Measurements from ENCODE around the gene GSTM2. TPM values are rescaled to one million over a fixed set of nuclear protein-coding genes. Genes with fewer than 3 reads are reported as not detected.
"Not testable (repeated sequence)": the region's sequence is repeated elsewhere in the genome, so short reads cannot be mapped to it uniquely, and the experiment has no call there.

The GSTM2 gene
- total RNA-seq, 1 experiment from 2014 or later: 5.9 TPM

GRCh38 chr1:109659997-109660690 lies 7.7 kb upstream of the GSTM2 start:
- no peak for ATAC-seq
- Histone ChIP-seq H3K4me3 (replicated peaks in 1 of 2; ENCODE audit: low read depth in 1 of 2, low read length in 2 of 2) (no peak overlapping the region), H3K36me3 (ENCODE audit: control insufficient read depth in 1 of 2, insufficient read depth in 2 of 2, low read length in 2 of 2) (no peaks in the 10 kb centered on the region; a peak in 1 of 4 replicates), H3K27ac (ENCODE audit: low read depth, low read length) (no peak overlapping the region), H3K9me3 (ENCODE audit: control insufficient read depth in 1 of 2, insufficient read depth in 1 of 2, low read depth in 1 of 2, low read length in 2 of 2) (no peaks in the 10 kb centered on the region), H3K27me3 (ENCODE audit: insufficient read depth, low read length) (no peaks in the 10 kb centered on the region), H3K9me2 (ENCODE audit: insufficient read depth) (no peaks in the 10 kb centered on the region), H3K4me1 (ENCODE audit: control insufficient read depth in 1 of 2, insufficient read depth in 2 of 2, low read length in 2 of 2) (peaks cover 0 to 25% of the 10 kb centered on the region in 2 experiments; a peak in 3 of 4 replicates), H3K4me2 (ENCODE audit: low read length) (no peak overlapping the region), H3K9ac (ENCODE audit: low read length) (no peak overlapping the region), H3K79me2 (ENCODE audit: insufficient read depth, low read length) (no peaks in the 10 kb centered on the region), H4K20me1 (ENCODE audit: insufficient read depth) (no peaks in the 10 kb centered on the region), H2AFZ (ENCODE audit: low read depth, low read length, poor library complexity, severe bottlenecking) (no peak overlapping the region)
- BruUV-seq (replicated peaks): no TSS peak
- DNase-seq (ENCODE audit: low read depth, low spot score): no peak
- intact Hi-C loops (cut with micrococcal nuclease): no loop called here
- ChIA-PET RAD21 (ENCODE audit: low non-redundant PET in 1 of 2, low total read pairs in 2 of 2, uncharacterized antibody in 2 of 2, unreplicated experiment in 2 of 2) (no interaction called here), CTCF (no interaction called here), POLR2A (no interaction called here)
- TF ChIP-seq EZH2 (IDR thresholded peaks at IDR 0.05) (no peak), RAD21 (IDR thresholded peaks at IDR 0.05; ENCODE audit: low read depth) (no peak), CEBPB (IDR thresholded peaks at IDR 0.05; ENCODE audit: low read depth) (no peak), EGR1 (IDR thresholded peaks at IDR 0.05; ENCODE audit: low read depth) (no peak), POLR2A (IDR thresholded peaks at IDR 0.05; ENCODE audit: borderline replicate concordance, extremely low read depth, insufficient read depth, insufficient read length) (no peak), ZFX (IDR thresholded peaks at IDR 0.05) (no peak), ZNF274 (IDR thresholded peaks at IDR 0.05; ENCODE audit: low read depth, low read length) (no peak), FOSL1 (IDR thresholded peaks at IDR 0.05; ENCODE audit: low read depth) (no peak), ELF1 (IDR thresholded peaks at IDR 0.05; ENCODE audit: borderline replicate concordance, low read depth) (no peak), ATF3 (IDR thresholded peaks at IDR 0.05) (no peak), YY1 (IDR thresholded peaks at IDR 0.05; ENCODE audit: extremely low read depth, insufficient replicate concordance, low read depth, low read length) (no peak), TCF7L2 (IDR thresholded peaks at IDR 0.05; ENCODE audit: borderline replicate concordance, extremely low read depth, insufficient read depth, insufficient read length) (no peak), CBX3 (IDR thresholded peaks at IDR 0.05; ENCODE audit: low read depth) (no peak), MAX (IDR thresholded peaks at IDR 0.05) (no peak), SP1 (IDR thresholded peaks at IDR 0.05; ENCODE audit: low read depth) (no peak), JUND (IDR thresholded peaks at IDR 0.05) (no peak)
- TF ChIP-seq, protein P1, sequence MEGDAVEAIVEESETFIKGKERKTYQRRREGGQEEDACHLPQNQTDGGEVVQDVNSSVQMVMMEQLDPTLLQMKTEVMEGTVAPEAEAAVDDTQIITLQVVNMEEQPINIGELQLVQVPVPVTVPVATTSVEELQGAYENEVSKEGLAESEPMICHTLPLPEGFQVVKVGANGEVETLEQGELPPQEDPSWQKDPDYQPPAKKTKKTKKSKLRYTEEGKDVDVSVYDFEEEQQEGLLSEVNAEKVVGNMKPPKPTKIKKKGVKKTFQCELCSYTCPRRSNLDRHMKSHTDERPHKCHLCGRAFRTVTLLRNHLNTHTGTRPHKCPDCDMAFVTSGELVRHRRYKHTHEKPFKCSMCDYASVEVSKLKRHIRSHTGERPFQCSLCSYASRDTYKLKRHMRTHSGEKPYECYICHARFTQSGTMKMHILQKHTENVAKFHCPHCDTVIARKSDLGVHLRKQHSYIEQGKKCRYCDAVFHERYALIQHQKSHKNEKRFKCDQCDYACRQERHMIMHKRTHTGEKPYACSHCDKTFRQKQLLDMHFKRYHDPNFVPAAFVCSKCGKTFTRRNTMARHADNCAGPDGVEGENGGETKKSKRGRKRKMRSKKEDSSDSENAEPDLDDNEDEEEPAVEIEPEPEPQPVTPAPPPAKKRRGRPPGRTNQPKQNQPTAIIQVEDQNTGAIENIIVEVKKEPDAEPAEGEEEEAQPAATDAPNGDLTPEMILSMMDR (IDR thresholded peaks at IDR 0.05 in 2 of 3, conservative IDR thresholded peaks at IDR 0.05 in 1 of 3; ENCODE audit: borderline replicate concordance in 1 of 3, insufficient read depth in 1 of 3, low read depth in 2 of 3, low read length in 2 of 3): no peak
- TF ChIP-seq, protein P2, sequence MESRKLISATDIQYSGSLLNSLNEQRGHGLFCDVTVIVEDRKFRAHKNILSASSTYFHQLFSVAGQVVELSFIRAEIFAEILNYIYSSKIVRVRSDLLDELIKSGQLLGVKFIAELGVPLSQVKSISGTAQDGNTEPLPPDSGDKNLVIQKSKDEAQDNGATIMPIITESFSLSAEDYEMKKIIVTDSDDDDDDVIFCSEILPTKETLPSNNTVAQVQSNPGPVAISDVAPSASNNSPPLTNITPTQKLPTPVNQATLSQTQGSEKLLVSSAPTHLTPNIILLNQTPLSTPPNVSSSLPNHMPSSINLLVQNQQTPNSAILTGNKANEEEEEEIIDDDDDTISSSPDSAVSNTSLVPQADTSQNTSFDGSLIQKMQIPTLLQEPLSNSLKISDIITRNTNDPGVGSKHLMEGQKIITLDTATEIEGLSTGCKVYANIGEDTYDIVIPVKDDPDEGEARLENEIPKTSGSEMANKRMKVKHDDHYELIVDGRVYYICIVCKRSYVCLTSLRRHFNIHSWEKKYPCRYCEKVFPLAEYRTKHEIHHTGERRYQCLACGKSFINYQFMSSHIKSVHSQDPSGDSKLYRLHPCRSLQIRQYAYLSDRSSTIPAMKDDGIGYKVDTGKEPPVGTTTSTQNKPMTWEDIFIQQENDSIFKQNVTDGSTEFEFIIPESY (IDR thresholded peaks at IDR 0.05; ENCODE audit: extremely low read depth, insufficient replicate concordance, low read length): no peak

- H3K27ac ChIP-seq (ENCODE audit: low read depth, low read length); DNase-seq (ENCODE audit: low read depth, low spot score); H4K20me1 ChIP-seq (ENCODE audit: insufficient read depth); RAD21 ChIA-PET (ENCODE audit: low non-redundant PET in 1 of 2, low total read pairs in 2 of 2, uncharacterized antibody in 2 of 2, unreplicated experiment in 2 of 2); H3K27me3 ChIP-seq (ENCODE audit: insufficient read depth, low read length); H3K9me3 ChIP-seq (ENCODE audit: control insufficient read depth in 1 of 2, insufficient read depth in 1 of 2, low read depth in 1 of 2, low read length in 2 of 2); H3K4me2 ChIP-seq (ENCODE audit: low read length); H3K79me2 ChIP-seq (ENCODE audit: insufficient read depth, low read length); ATAC-seq; H3K36me3 ChIP-seq (ENCODE audit: control insufficient read depth in 1 of 2, insufficient read depth in 2 of 2, low read length in 2 of 2); CTCF ChIA-PET; H3K9ac ChIP-seq (ENCODE audit: low read length); H3K4me3 ChIP-seq (replicated peaks in 1 of 2; ENCODE audit: low read depth in 1 of 2, low read length in 2 of 2); H3K9me2 ChIP-seq (ENCODE audit: insufficient read depth); BruUV-seq (replicated peaks); intact Hi-C loops (cut with micrococcal nuclease); H2AFZ ChIP-seq (ENCODE audit: low read depth, low read length, poor library complexity, severe bottlenecking); POLR2A ChIA-PET: not testable (repeated sequence)
- H3K4me1 ChIP-seq (ENCODE audit: control insufficient read depth in 1 of 2, insufficient read depth in 2 of 2, low read length in 2 of 2): peaks cover 0 to 20% of the 10 kb centered on the region in 2 experiments; a peak in 2 of 4 replicates
Observed at GRCh38 chr1:109660691-109661026, 7.2 kb upstream of the GSTM2 start.
